Osteoblast (primary cell): ENCODE data around the gene CTNNA2. TPM values are rescaled to one million over a fixed set of nuclear protein-coding genes. Genes with fewer than 3 reads are reported as not detected.

Experiments used
- DNase-seq: peaks from one replicate; pipeline ENCODE4 v3.0.0; 2011; ENCODE audit warnings: low spot score, mixed read lengths; ENCODE audit not compliant: insufficient read length; ENCODE audit errors: missing footprints
- H2AFZ ChIP-seq: 2 replicates; pipeline ENCODE4 v1.6.0; 2011; ENCODE audit warnings: mild to moderate bottlenecking, low read length
- H3K27ac ChIP-seq: 2 replicates; pipeline ENCODE4 v1.5.1; 2011; ENCODE audit warnings: mild to moderate bottlenecking, low read depth, low read length, moderate library complexity
- H3K27me3 ChIP-seq: 2 replicates; pipeline ENCODE4 v1.6.0; 2012; ENCODE audit warnings: mild to moderate bottlenecking, control low read depth, inconsistent platforms, low read length, moderate library complexity; ENCODE audit not compliant: insufficient read depth
- H3K36me3 ChIP-seq: 2 replicates; pipeline ENCODE4 v1.5.1; 2011; ENCODE audit warnings: mild to moderate bottlenecking, low read length, control low read depth, moderate library complexity; ENCODE audit not compliant: insufficient read depth
- H3K4me1 ChIP-seq: 2 replicates; pipeline ENCODE4 v1.5.1; 2011; ENCODE audit warnings: mild to moderate bottlenecking, low read length, control low read depth, moderate library complexity; ENCODE audit not compliant: insufficient read depth
- H3K4me2 ChIP-seq: 2 replicates; pipeline ENCODE4 v1.6.0; 2011; ENCODE audit warnings: mild to moderate bottlenecking, low read length; ENCODE audit not compliant: insufficient read depth
- H3K4me3 ChIP-seq: fragments of 200-600 bp; sonication (generic); 3 replicates; pipeline ENCODE4 v1.5.1; 2012; ENCODE audit warnings: mild to moderate bottlenecking, low read length, inconsistent platforms; ENCODE audit not compliant: insufficient read depth
- H3K79me2 ChIP-seq: 2 replicates; pipeline ENCODE4 v1.6.0; 2012; ENCODE audit warnings: mild to moderate bottlenecking, low read length, control low read depth, inconsistent platforms; ENCODE audit not compliant: insufficient read depth
- H3K9me3 ChIP-seq: 2 replicates; pipeline ENCODE4 v1.5.1; 2011; ENCODE audit warnings: low read depth, low read length, control low read depth
- H4K20me1 ChIP-seq: 2 replicates; pipeline ENCODE4 v1.6.0; 2012; ENCODE audit warnings: mild to moderate bottlenecking, low read length, control low read depth; ENCODE audit not compliant: insufficient read depth
- CTCF ChIP-seq: IDR thresholded peaks from 2 replicates; pipeline ENCODE4 v1.5.1; 2011; ENCODE audit warnings: mild to moderate bottlenecking, low read depth, low read length, moderate library complexity; ENCODE audit errors: extremely low read depth
- total RNA-seq: library from RNA; depleted of rRNA; stranded (reverse); fragments of >200 nt; gene quantifications from 2 replicates; pipeline ENCODE4 v1.2.3, GENCODE V29; 2012

Gene CTNNA2
- total RNA-seq, 1 donor: not detected

- no peaks in the 10 kb centered on the region for H3K36me3 ChIP-seq
- no peak overlapping the region for H2AFZ ChIP-seq
- H4K20me1 ChIP-seq: no peaks in the 10 kb centered on the region
- no peak overlapping the region for H3K4me2 ChIP-seq
- no peaks in the 10 kb centered on the region for H3K9me3 ChIP-seq
- H3K27me3 ChIP-seq: no peaks in the 10 kb centered on the region
- H3K27ac ChIP-seq: no peak overlapping the region
- no peaks in the 10 kb centered on the region for H3K4me1 ChIP-seq
- no peaks in the 10 kb centered on the region for H3K79me2 ChIP-seq
- no peak for DNase-seq
- H3K4me3 ChIP-seq: no peak overlapping the region
- no peak for TF ChIP-seq CTCF
Observed at GRCh38 chr2:80437959-80438358, 925.1 kb downstream of the CTNNA2 start.

- no peaks in the 10 kb centered on the region for H4K20me1 ChIP-seq
- H3K36me3 ChIP-seq: no peaks in the 10 kb centered on the region
- no peak for DNase-seq
Observed at GRCh38 chr2:80438686-80439085, 925.8 kb downstream of the CTNNA2 start.

GRCh38 chr2:80454628-80455027 lies 941.8 kb downstream of the CTNNA2 start:
- Histone ChIP-seq H3K9me3 (no peaks in the 10 kb centered on the region), H3K27me3 (no peaks in the 10 kb centered on the region), H3K4me1 (no peaks in the 10 kb centered on the region), H3K4me2 (no peak overlapping the region), H3K79me2 (no peaks in the 10 kb centered on the region), H3K4me3 (no peak overlapping the region), H4K20me1 (no peaks in the 10 kb centered on the region), H3K36me3 (no peaks in the 10 kb centered on the region), H2AFZ (no peak overlapping the region), H3K27ac (no peak overlapping the region)
- no peak for TF ChIP-seq CTCF
- no peak for DNase-seq

More at GRCh38 chr2:80438686-80439085, 925.8 kb downstream of the CTNNA2 start:
- no peak overlapping the region for H3K4me2 ChIP-seq
- no peak overlapping the region for H3K27ac ChIP-seq
- no peak overlapping the region for H2AFZ ChIP-seq
- H3K4me1 ChIP-seq: no peaks in the 10 kb centered on the region
- no peaks in the 10 kb centered on the region for H3K79me2 ChIP-seq
- H3K9me3 ChIP-seq: no peaks in the 10 kb centered on the region
- H3K27me3 ChIP-seq: no peaks in the 10 kb centered on the region
- H3K4me3 ChIP-seq: no peak overlapping the region
- no peak for TF ChIP-seq CTCF

GRCh38 chr2:80459028-80459427 lies 946.2 kb downstream of the CTNNA2 start:
- H4K20me1 ChIP-seq: no peaks in the 10 kb centered on the region

More at GRCh38 chr2:80459028-80459427, 946.2 kb downstream of the CTNNA2 start:
- Histone ChIP-seq H3K27me3 (no peaks in the 10 kb centered on the region), H3K36me3 (no peaks in the 10 kb centered on the region), H2AFZ (no peak overlapping the region), H3K4me1 (no peaks in the 10 kb centered on the region), H3K4me2 (no peak overlapping the region), H3K79me2 (no peaks in the 10 kb centered on the region), H3K9me3 (no peaks in the 10 kb centered on the region), H3K27ac (no peak overlapping the region), H3K4me3 (no peak overlapping the region)
- no peak for TF ChIP-seq CTCF
- no peak for DNase-seq
